T-helper 17 cell (primary cell): ENCODE measurements around the gene TMPRSS13. TPM values are rescaled to one million over a fixed set of nuclear protein-coding genes. Genes with fewer than 3 reads are reported as not detected.

Source experiments
- ATAC-seq: fragments of 150-1000 bp; cut with Tn5 transposase; 2 replicates; pipeline ENCODE4 v1.10.0; 2021; ENCODE audit warnings: mild to moderate bottlenecking, moderate library complexity
- DNase-seq, 3 donors: peaks; one replicate each; pipeline versions ENCODE4 v3.0.0 to v3.0.0-alpha.2; 2020 to 2021
- H3K9me3 ChIP-seq: one replicate; pipeline ENCODE4 v1.7.0; 2013; ENCODE audit warnings: low read length, mild to moderate bottlenecking; ENCODE audit not compliant: control insufficient read depth, poor library complexity, severe bottlenecking
- H3K27ac Mint-ChIP-seq: one replicate; pipeline ENCODE4 v1.8.0; 2022; ENCODE audit warnings: mild to moderate bottlenecking, moderate library complexity, mixed read lengths
- H3K27me3 Mint-ChIP-seq: one replicate; pipeline ENCODE4 v1.8.0; 2022; ENCODE audit warnings: mixed read lengths
- H3K36me3 Mint-ChIP-seq: one replicate; pipeline ENCODE4 v1.8.0; 2022; ENCODE audit warnings: low read depth, mixed read lengths
- H3K4me1 Mint-ChIP-seq: one replicate; pipeline ENCODE4 v1.8.0; 2022; ENCODE audit warnings: mild to moderate bottlenecking, mixed read lengths
- H3K4me3 Mint-ChIP-seq: one replicate; pipeline ENCODE4 v1.8.0; 2022; ENCODE audit warnings: mild to moderate bottlenecking, moderate library complexity, mixed read lengths
- total RNA-seq, 4 donors: library from RNA in 2 of 4; stranded (reverse) in 2 of 4; gene quantifications; one replicate each; pipeline ENCODE4 v1.2.3 and lab custom pipeline; 2022 to 2026

TMPRSS13 gene
- total RNA-seq, 2 donors from 2014 or later, result 2.0 to 2.4 TPM

GRCh38 chr11:117946156-117946841, 17.1 kb upstream of the TMPRSS13 start:
- DNase-seq (no peak), ATAC-seq (no peak)
- H3K27me3 Mint-ChIP-seq, result peaks cover 6% of the 10 kb centered on the region
- no peak overlapping the region for H3K4me3 Mint-ChIP-seq
- no peaks in the 10 kb centered on the region for H3K9me3 ChIP-seq
- H3K4me1 Mint-ChIP-seq, result peaks cover 45% of the 10 kb centered on the region
- no peak overlapping the region for H3K27ac Mint-ChIP-seq
- peaks cover 3% of the 10 kb centered on the region for H3K36me3 Mint-ChIP-seq

- Mint-ChIP-seq H3K27ac (peak overlapping the region; percentile 24), H3K4me3 (no peak overlapping the region), H3K4me1 (peaks cover 35% of the 10 kb centered on the region), H3K27me3 (peaks cover 6% of the 10 kb centered on the region), H3K36me3 (peaks cover 3% of the 10 kb centered on the region)
- ATAC-seq (no peak), DNase-seq (no peak)
- H3K9me3 ChIP-seq, result no peaks in the 10 kb centered on the region
These were observed 16.0 kb upstream of the TMPRSS13 start for GRCh38 chr11:117945047-117945810.

GRCh38 chr11:117944554-117944953, 15.4 kb upstream of the TMPRSS13 start:
- no peak overlapping the region for H3K4me3 Mint-ChIP-seq
- peak overlapping the region; percentile 66 for H3K27ac Mint-ChIP-seq
- H3K9me3 ChIP-seq, result no peaks in the 10 kb centered on the region
- no peak for ATAC-seq
- peaks cover 32% of the 10 kb centered on the region for H3K4me1 Mint-ChIP-seq
- peaks cover 6% of the 10 kb centered on the region for H3K27me3 Mint-ChIP-seq
- H3K36me3 Mint-ChIP-seq, result peaks cover 3% of the 10 kb centered on the region
- DNase-seq, result no peak

- no peaks in the 10 kb centered on the region for H3K9me3 ChIP-seq
- DNase-seq (no peak), ATAC-seq (no peak)
- peaks cover 6% of the 10 kb centered on the region for H3K27me3 Mint-ChIP-seq
- H3K4me3 Mint-ChIP-seq, result no peak overlapping the region
- peaks cover 3% of the 10 kb centered on the region for H3K36me3 Mint-ChIP-seq
- peaks cover 22% of the 10 kb centered on the region for H3K4me1 Mint-ChIP-seq
- no peak overlapping the region for H3K27ac Mint-ChIP-seq
These were observed 12.9 kb upstream of the TMPRSS13 start for GRCh38 chr11:117941976-117942654.

- Mint-ChIP-seq H3K36me3 (peaks cover 3% of the 10 kb centered on the region), H3K27ac (no peak overlapping the region), H3K4me3 (no peak overlapping the region), H3K4me1 (peaks cover 19% of the 10 kb centered on the region), H3K27me3 (peaks cover 6% of the 10 kb centered on the region)
- no peak for ATAC-seq
- no peaks in the 10 kb centered on the region for H3K9me3 ChIP-seq
- DNase-seq, result no peak
These were observed 12.0 kb upstream of the TMPRSS13 start for GRCh38 chr11:117941163-117941707.

GRCh38 chr11:117940736-117941135, 11.5 kb upstream of the TMPRSS13 start:
- peaks cover 17% of the 10 kb centered on the region for H3K4me1 Mint-ChIP-seq
- peaks cover 3% of the 10 kb centered on the region for H3K36me3 Mint-ChIP-seq
- H3K27me3 Mint-ChIP-seq, result peaks cover 6% of the 10 kb centered on the region
- no peaks in the 10 kb centered on the region for H3K9me3 ChIP-seq
- H3K27ac Mint-ChIP-seq, result no peak overlapping the region
- H3K4me3 Mint-ChIP-seq, result no peak overlapping the region
- DNase-seq (no peak), ATAC-seq (no peak)

GRCh38 chr11:117936973-117937372, 7.8 kb upstream of the TMPRSS13 start:
- peaks cover 2% of the 10 kb centered on the region for H3K36me3 Mint-ChIP-seq
- ATAC-seq (no peak), DNase-seq (no peak)
- no peaks in the 10 kb centered on the region for H3K9me3 ChIP-seq
- H3K27ac Mint-ChIP-seq, result no peak overlapping the region
- peaks cover under 1% of the 10 kb centered on the region for H3K27me3 Mint-ChIP-seq
- peaks cover 15% of the 10 kb centered on the region for H3K4me1 Mint-ChIP-seq
- H3K4me3 Mint-ChIP-seq, result no peak overlapping the region

GRCh38 chr11:117934526-117935307, 5.5 kb upstream of the TMPRSS13 start:
- no peaks in the 10 kb centered on the region for H3K9me3 ChIP-seq
- Mint-ChIP-seq H3K27ac (no peak overlapping the region), H3K4me1 (peaks cover 34% of the 10 kb centered on the region), H3K4me3 (no peak overlapping the region), H3K36me3 (peaks cover 2% of the 10 kb centered on the region), H3K27me3 (no peaks in the 10 kb centered on the region)
- DNase-seq (no peak), ATAC-seq (no peak)

- DNase-seq (no peak), ATAC-seq (no peak)
- peak overlapping the region; percentile 29 for H3K27ac Mint-ChIP-seq
- H3K9me3 ChIP-seq, result no peaks in the 10 kb centered on the region
- no peak overlapping the region for H3K4me3 Mint-ChIP-seq
- no peaks in the 10 kb centered on the region for H3K27me3 Mint-ChIP-seq
- peaks cover 37% of the 10 kb centered on the region for H3K4me1 Mint-ChIP-seq
- H3K36me3 Mint-ChIP-seq, result peaks cover 2% of the 10 kb centered on the region
These were observed 4.7 kb upstream of the TMPRSS13 start for GRCh38 chr11:117933930-117934329.

- Mint-ChIP-seq H3K4me3 (no peak overlapping the region), H3K4me1 (peaks cover 40% of the 10 kb centered on the region), H3K36me3 (peaks cover 2% of the 10 kb centered on the region), H3K27me3 (no peaks in the 10 kb centered on the region), H3K27ac (peak overlapping the region; percentile 29)
- DNase-seq (no peak), ATAC-seq (no peak)
- H3K9me3 ChIP-seq, result no peaks in the 10 kb centered on the region
These were observed 4.3 kb upstream of the TMPRSS13 start for GRCh38 chr11:117933475-117933874.

GRCh38 chr11:117932947-117933346, 3.7 kb upstream of the TMPRSS13 start:
- H3K9me3 ChIP-seq, result no peaks in the 10 kb centered on the region
- Mint-ChIP-seq H3K4me1 (peaks cover 41% of the 10 kb centered on the region), H3K27me3 (peaks cover 5% of the 10 kb centered on the region), H3K27ac (no peak overlapping the region), H3K4me3 (no peak overlapping the region), H3K36me3 (peaks cover 2% of the 10 kb centered on the region)
- ATAC-seq (no peak), DNase-seq (no peak)

GRCh38 chr11:117932426-117932825, 3.2 kb upstream of the TMPRSS13 start:
- H3K9me3 ChIP-seq, result no peaks in the 10 kb centered on the region
- Mint-ChIP-seq H3K4me1 (peaks cover 41% of the 10 kb centered on the region), H3K36me3 (peaks cover 2% of the 10 kb centered on the region), H3K27me3 (peaks cover 7% of the 10 kb centered on the region), H3K4me3 (peak overlapping the region; percentile 67), H3K27ac (no peak overlapping the region)
- no peak for ATAC-seq
- DNase-seq, result no peak
